ENCODE results near the gene CD163.
"Not testable (repeated sequence)": the region's sequence is repeated elsewhere in the genome, so short reads cannot be mapped to it uniquely, and the experiment has no call there.

CD163 gene

DNA sequence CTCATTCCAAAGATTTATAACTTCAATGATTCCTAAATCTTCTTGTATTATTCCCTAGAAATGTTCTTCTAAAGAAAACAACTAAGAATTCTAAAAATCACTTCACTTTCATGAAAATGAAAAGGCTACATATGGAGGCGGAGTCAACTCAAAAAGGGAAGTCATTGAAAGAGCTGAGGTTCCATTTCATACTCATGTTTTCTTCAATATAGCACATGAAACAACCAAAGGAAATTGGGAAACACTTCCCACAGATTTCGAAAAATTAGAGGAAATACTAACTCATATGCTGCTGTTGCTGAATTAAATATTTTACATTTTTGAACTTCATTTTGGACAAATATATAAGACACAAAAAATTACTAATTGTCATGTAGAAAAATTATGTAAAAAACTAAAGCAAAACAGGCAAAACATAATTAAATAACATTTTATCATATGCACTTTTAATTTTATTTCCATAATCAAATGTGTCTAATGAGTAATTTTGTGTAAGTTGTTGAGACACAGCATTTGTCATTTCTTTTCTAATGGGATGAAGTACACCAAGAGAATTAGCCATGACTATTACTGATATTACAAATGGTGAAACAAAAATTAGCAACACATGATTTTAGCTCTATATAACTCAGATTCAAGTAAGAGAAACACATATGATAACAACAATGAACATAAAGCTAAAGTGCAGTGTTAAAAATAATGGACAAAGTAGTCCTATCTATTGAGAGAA is at the start of gene CD163:
Gene CD163, minus strand, starts transcription at position 92 of the 730 bp plus-strand sequence. Its CDS starts 87 bp downstream, at position 5.
- FAIRE-seq, result no peak

DNA sequence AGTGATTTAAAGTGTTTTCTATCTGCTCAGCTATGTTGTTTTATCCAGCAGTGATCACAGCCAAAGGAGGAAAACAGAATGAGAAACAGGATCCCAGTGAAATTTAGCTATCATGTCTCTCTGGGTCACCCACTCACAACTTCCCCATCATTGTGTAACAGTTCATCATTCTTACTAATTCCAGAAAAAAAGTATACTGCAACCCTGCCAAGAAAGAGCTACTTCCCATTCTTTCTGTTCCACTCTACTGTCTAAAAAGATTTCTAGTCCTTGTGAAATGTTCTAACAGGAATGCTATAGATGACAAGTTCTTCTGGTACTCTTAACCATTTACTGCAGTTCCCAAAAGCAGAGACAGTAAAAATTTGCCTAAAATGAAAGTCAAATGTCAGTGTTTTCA is 39.2 kb upstream of the CD163 start:
- no peak for FAIRE-seq

DNA sequence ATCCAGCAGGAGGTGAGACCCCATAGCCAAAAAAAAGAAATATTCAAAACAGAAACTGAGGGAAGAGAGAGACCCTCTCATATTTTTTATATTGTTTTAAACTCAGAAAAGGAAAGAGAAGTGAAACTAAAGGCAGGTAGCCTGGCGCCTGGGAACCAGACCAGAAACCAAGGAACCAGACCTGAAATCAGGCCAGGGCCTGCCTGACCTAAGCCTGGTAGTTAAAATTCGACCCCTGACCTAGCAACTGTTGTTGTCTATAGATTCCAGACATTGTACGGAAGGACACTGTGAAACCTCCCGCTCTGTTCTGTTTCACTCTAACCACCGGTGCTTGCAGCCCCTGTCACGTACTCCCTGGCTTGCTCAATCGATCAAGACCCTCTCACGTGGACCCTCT is 38.5 kb upstream of the CD163 start:
- no peak for FAIRE-seq

GRCh38 chr12:7514416-7514815 is 10.8 kb upstream of the CD163 start:
- no peak for FAIRE-seq

DNA sequence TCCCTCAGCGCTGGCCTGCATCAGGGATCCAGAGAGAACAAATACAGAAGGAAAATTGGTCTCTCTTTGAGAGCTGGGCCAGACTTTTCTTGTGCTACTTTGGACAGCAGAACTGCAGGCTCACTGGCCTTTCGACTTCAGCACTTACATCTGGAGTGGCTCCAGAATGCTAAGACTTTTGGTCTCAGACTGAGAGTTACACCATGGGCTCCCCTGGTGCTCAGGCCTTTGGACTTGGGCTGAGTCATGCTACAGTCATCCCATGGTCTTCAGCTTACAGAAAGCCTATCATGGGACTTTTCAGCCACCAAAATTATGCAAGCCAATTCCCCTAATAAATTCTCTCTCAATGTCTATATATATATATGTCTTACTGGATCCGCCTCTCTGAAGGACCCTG is 9.0 kb upstream of the CD163 start:
- FAIRE-seq, result no peak

- FAIRE-seq, result not testable (repeated sequence)
Measured at GRCh38 chr12:7509793-7510470, 6.4 kb upstream of the CD163 start.

GRCh38 chr12:7502612-7503011 is 965 bp downstream of the CD163 start:
- no peak for FAIRE-seq

- no peak for FAIRE-seq
Measured at GRCh38 chr12:7501031-7501588, 2.5 kb downstream of the CD163 start.

DNA sequence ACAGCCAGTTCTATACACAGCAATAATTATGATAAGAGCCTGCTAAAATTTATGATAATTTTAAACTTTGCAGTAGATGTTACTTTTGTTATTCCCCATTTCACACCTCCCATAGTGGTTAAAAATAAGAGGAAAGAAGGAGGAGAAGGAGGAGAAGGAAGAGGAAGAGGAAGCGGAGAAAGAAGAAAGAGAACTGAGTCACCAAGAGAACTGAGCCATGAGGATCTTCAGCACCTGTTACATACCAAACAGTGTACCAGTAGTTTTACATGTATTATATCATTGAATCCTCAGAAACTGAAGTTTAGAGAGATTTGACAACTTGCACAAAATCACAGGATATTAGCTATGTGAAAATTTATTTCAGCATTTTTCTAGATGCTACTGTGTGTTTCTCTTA is 3.9 kb downstream of the CD163 start:
- no peak for FAIRE-seq

GRCh38 chr12:7498809-7499208 is 4.8 kb downstream of the CD163 start:
- FAIRE-seq, result no peak

DNA sequence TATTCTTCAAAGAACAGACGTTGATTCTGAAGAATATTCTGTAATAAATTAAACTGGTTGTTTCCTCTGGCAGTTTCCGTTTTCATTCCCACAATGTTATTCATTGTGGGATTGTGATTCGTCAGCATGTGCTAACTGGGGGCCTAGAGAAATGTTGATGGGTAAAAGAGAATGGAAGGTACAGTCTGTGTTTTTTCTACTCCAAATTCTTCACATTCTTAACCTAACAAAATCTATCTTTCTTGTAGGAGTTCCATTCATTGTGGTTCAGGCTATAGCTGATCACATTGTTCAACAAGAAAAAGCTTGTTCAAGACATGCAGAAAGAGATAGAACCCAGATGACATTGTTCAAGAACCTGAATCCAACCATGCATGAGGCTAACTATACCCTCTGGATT is 5.9 kb downstream of the CD163 start:
- no peak for FAIRE-seq

- FAIRE-seq, result no peak
Measured at GRCh38 chr12:7496451-7496850, 7.1 kb downstream of the CD163 start.

GRCh38 chr12:7495136-7495535 is 8.4 kb downstream of the CD163 start:
- FAIRE-seq, result no peak

DNA sequence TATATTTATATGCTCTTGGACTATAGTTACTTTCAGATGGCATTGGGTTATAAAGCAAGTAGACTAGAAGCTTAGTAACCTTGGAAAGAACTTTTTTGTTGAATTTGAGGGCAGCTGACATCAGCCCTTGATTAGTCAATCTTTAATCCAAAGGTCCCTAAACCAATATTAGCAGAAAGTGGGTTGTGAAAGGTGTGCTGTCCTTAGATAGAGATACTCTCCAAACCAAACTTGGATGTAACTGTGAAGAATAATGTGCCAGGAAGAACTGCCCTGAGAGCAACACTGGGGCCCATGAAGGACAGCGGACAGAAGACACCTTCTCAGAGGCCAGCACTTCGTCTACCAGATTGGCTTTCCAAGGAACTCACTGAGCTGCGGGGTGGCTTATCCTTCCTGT is 10.6 kb downstream of the CD163 start:
- FAIRE-seq, result no peak

- FAIRE-seq, result no peak
Measured at GRCh38 chr12:7486512-7486911, 17.1 kb downstream of the CD163 start.

- no peak for FAIRE-seq
Measured at GRCh38 chr12:7485095-7485494, 18.5 kb downstream of the CD163 start.

- no peak for FAIRE-seq
Measured at GRCh38 chr12:7483343-7483742, 20.2 kb downstream of the CD163 start.

GRCh38 chr12:7479771-7480170 is 23.8 kb downstream of the CD163 start:
- FAIRE-seq, result no peak

GRCh38 chr12:7472060-7472459 is 31.5 kb downstream of the CD163 start:
- FAIRE-seq, result no peak

- peak; percentile 91 for FAIRE-seq
Measured at GRCh38 chr12:7460375-7461259, 43.0 kb downstream of the CD163 start.

DNA sequence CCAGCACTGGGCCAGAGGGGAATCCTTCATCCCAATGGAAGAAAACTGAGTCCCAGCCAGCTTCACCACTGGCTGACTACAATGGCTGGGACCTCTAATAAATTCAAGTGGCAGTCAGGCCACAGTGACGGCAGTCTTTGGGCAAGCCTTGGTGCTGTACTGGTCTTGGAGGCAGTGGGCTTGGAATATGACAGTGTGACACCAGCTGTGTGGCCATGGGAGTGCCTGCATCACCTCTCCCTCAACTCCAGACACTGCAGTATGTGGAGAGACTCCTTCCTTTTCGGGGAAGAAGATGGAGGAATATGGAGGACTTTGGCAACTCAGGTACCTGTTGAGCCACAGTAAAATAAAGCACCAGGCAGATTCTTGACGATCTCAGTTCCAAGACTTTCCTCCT is 43.6 kb downstream of the CD163 start:
- no peak for FAIRE-seq

- no peak for FAIRE-seq
Measured at GRCh38 chr12:7451756-7452155, 51.8 kb downstream of the CD163 start.

- no peak for FAIRE-seq
Measured at GRCh38 chr12:7450667-7451066, 52.9 kb downstream of the CD163 start.
